HS-5 (cell line): ENCODE results near the gene TAX1BP3.

Experiments used
- DNase-seq: peaks from one replicate; pipeline ENCODE4 v3.0.0-alpha.2; 2012; ENCODE audit warnings: low read depth

TAX1BP3 gene

DNA sequence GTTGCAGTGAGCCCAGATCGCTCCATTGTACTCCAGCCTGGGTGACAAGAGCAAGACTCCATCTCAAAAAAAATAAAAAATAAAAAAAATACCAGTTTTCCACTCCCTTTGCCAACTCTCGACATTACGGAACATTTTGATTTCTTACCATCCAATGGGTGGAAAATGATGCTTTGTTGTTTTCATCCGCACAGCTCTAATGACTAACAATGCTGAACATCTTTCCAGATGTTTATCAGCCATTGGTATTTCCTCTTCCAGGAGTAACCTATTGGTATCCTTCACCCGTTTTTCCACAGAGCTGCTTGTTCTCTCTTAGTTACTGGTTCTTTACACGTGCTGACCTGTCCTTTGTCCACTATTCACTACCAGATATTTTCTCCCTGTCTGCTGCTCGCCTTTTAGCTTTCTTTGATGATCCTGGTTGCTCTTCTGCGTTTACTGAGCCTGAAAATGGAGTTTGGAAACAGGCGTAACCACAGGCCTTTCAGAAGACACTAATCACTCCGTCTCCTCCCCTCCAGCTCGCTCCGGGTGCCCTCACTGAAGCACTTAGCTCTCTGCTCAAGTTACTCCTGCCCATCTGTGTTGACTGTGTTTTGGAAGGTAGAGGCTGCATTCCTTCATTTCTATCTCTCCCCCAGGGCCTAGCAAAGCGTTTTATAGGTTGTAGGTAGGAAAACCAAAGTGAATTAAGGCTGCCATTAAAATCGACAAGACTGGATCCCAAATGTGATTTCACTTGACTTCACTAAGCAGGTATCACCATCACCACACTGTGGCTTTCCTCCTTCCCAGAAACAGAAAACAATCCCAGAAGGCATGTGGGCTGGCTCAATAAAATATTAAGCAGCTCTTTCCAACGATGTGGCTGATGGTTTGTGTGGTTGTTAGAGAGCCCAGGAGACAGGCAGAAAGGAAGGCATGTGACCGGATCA, 41.3 kb downstream of the TAX1BP3 start:
- DNase-seq, result no peak

DNA sequence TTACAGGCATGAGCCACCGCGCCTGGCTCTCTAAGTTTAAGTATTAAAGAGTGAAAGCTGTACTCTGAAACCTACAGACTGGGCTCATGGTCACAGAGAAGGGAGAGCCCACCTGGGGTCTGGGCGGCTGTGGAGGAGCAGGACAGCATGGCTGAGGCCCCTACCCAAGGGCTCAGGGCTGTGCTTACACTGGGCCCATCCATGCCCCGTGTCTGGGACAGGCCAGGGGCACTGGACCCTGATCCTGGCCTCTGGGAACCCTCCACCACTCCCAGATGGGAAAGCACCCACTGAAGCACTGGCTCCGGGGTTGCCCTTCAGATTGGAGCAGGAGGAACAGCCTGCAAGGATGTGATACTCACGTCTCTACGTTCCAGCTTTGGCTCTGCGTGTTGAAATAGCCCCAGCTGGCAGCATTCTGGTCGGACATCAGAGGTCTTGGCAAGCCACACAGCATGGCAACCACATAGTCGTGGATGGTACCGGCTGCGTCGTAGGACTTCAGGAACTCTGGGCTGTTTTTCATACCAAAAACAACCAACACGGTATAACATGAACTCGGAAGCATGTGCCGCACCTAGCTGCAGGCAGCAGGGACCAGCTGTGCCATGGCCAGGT, 45.3 kb downstream of the TAX1BP3 start:
- no peak for DNase-seq

DNA sequence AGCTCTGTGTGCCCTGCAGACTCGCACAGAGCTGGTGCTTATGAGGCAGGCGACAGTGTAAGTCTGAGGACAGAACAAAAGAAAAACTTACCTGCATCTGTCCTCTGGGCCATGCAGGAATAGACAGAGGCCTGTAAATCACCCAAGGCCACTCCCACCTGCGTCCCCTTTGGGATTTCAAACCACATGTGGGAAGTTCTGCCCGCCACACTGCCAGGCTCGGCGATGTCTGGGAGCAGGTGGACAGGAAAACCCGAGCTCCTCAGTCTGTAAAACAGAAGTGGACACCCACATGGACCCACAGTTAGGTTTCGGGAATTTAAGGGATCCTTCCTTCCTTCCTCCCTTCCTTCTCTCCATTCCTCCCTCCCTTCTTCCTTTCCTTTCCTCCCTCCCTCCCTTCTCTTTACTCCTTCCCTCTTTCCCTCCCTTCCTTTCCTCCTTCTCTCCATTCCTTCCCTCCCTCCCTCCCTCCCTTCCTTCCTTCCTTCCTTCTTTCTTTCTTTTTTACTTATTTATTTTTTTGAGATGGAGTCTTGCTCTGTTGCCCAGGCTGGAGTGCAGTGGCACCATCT, 47.1 kb downstream of the TAX1BP3 start:
- DNase-seq, result no peak

DNA sequence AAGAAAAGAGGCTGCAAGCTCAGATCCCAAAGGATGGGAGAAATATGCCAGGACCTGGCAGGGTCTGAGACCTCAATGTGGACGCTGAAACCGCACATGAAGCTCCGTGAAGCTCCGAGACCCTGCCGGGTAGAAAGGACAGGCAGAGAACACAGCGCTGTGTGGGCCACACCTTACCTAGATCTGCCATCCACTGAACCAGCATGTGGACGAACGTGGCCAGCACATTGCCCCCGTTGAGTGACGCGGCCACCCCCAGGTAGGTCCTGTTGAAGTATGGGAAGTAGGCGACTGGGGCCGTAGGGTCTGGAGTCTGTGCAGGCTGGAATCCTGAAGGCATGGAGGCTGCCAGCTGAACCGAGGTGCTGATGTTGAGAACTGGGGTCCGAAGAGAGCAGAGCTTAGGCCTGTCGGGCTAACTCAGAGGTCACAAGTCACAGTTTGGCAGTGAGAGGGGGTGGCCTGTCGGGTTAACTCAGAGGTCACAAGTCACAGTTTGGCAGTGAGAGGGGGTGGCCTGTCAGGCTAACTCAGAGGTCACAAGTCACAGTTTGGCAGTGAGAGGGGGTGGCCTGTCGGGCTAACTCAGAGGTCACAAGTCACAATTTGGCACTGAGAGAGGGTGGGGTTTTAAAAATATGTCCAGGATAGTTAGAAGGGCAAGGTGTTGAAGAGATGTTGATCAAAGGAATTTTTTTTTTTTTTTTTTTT, 53.1 kb downstream of the TAX1BP3 start:
- no peak for DNase-seq

DNA sequence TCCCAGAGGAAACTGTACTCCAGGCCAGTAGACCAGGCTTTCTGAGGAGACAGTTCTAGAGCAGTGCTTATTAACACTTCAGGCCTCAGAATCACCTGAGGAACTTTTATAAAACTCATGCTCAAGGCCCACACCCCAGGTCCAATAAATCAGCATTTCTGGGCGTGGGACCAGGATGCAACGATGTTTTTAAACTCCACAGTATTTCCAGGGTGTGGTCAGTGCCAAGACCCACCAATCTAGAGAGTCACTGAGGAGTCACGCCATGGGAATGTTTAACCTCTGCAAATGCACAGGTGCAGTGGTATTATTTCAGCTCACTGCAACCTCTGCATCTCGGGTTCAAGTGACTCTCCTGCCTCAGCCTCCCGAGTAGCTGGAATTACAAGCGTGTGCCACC, 55.3 kb downstream of the TAX1BP3 start:
- DNase-seq, result no peak
